HL-60 (cell line): ENCODE results near the gene IL1RAPL1.

Experiments
- CTCF ChIP-seq: IDR thresholded peaks from one replicate; pipeline ENCODE4 v1.5.1; 2011; ENCODE audit warnings: low read length, control low read depth, inconsistent platforms; ENCODE audit not compliant: insufficient read depth
- POLR2AphosphoS5 ChIP-seq: IDR thresholded peaks from 2 replicates; pipeline ENCODE4 v1.6.1; 2012; ENCODE audit warnings: low read depth
- SPI1 ChIP-seq: IDR thresholded peaks from 2 replicates; pipeline ENCODE4 v1.6.1; 2012; ENCODE audit warnings: low read depth, mild to moderate bottlenecking, borderline replicate concordance

- no peak for TF ChIP-seq CTCF
- TF ChIP-seq SPI1 = no peak
- no peak for TF ChIP-seq POLR2AphosphoS5
Measured at GRCh38 chrX:28946846-28947245, 359.6 kb downstream of the IL1RAPL1 start.
